Left kidney (tissue), 2 donors: Measurements from ENCODE around the gene NID1. TPM values are rescaled to one million over a fixed set of nuclear protein-coding genes. Genes with fewer than 3 reads are reported as not detected.
"Not testable (repeated sequence)": the region's sequence is repeated elsewhere in the genome, so short reads cannot be mapped to it uniquely, and the experiment has no call there.

ENCODE experiments used
- DNase-seq: peaks from one replicate; pipeline ENCODE4 v3.0.0-alpha.2; 2013
- polyA plus RNA-seq: library from polyadenylated mRNA; unstranded; fragments of 120-200 nt; gene quantifications from one replicate; pipeline ENCODE4 v1.2.1, GENCODE V29; 2013; ENCODE audit not compliant: insufficient read length

The NID1 gene
- polyA plus RNA-seq, 1 donor: 177 TPM

DNA sequence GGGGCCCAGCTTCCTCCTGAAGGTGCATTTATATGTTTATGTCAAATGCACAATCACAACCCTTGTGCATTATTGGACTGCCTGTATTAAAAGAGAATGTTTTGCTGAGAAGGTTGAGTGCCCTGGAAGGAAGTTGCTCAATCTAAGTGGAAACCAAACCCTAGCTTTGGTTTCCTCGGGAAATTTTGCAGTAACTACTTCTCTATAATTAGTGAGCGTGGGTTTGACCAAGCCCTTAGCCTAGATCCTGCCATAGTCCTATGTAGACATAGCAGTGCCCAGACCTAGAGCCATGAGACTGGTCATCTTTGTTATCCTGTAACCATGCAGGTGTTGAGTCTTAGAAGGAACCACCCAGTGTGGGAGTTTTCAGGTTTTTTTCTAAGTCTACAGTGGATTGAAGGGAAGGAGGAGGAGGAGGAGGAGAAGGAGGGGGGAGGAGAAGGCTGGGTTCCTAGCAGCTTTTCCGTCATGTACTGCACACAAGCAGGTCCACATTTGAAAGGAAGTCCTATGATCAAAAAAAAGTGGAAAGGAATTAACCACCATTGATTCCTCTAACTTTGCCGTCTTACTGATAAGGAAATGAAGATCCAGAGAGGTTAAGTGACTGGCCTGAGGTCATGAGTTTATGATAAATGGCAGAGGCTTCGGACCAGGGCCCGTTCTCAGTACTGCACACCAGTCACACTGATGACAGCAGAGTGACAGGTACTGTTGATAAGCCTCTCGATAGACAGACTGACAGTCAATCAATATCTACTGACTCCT is 126.0 kb downstream of the NID1 start:
- no peak for DNase-seq

GRCh38 chr1:235937123-235937522 is 127.8 kb downstream of the NID1 start:
- no peak for DNase-seq

GRCh38 chr1:235935235-235936225 is 129.4 kb downstream of the NID1 start:
- DNase-seq: no peak

DNA sequence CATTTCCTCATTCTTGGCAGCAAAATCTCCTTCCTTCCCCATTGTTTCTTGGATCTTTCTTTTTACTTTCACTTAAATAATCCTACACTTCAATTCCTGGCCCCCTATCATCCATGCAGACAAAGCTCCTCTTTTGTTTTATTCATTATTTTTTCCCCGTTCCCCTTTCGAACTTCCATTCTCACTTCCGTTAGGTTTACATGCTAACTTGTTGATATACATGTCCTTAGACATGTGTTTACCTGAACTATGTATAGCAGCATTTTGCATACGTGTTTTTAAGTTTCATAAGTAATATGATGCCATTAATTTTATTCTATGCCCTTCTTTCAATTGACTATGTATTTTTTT is 131.1 kb downstream of the NID1 start:
- DNase-seq: no peak

DNA sequence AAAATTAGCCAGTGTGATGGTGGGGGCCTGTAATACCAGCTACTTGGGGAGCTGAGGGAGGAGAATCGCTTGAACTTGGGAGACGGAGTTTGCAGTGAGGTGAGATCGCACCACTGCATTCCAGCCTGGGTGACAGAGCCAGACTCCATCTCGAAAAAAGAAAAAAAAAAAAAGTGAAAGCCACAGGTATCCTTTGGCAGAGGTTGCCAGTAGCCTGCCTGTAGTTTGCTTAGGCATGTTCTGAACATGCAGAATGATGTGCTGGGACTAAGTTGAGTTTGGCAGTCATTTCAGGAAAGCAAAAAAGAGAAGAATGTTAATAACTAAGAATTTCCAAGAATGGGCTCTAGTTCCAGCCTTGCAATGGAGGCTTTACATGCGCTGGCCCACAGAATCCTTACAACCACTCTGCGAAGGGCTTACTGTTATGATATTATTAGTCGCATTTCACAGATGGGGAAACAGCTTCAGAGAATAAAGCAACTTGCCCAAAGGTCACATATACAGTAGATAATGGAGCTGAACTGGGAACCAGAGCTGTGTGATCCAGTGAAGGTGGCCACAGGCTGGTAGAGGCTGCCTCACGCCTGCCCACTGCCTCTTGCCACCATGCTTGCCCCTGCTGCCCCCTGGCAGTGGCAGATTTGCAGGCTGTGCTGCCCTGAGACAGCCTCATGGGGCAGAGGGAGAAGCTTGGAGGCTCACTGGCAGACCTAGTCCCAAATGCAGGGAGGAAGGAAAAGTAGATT is 131.7 kb downstream of the NID1 start:
- no peak for DNase-seq

DNA sequence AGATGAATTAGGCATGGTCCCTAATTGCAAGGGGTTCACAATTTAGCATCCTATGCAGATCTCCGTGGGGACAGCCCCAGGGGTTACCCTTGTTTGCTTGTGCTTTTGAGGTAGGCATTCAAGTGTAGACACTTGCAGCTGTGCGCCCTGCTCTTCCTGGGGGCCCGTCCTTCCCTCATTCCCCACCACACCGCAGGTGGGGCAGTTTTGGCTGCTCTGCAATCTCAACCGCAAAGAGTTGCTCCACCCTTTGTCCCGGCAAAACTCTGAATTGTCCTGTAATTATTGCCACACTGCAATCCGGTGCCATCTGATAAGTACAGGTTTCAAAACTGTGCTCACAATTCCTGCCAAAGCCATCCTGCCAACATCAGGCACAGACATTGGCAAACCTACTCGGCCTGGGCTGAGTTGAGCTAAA is 132.8 kb downstream of the NID1 start:
- DNase-seq: no peak

GRCh38 chr1:235931171-235931738 is 133.6 kb downstream of the NID1 start:
- DNase-seq: no peak

- no peak for DNase-seq
These were observed 134.3 kb downstream of the NID1 start for GRCh38 chr1:235930543-235930942.

GRCh38 chr1:235929216-235929615 is 135.7 kb downstream of the NID1 start:
- DNase-seq: no peak

DNA sequence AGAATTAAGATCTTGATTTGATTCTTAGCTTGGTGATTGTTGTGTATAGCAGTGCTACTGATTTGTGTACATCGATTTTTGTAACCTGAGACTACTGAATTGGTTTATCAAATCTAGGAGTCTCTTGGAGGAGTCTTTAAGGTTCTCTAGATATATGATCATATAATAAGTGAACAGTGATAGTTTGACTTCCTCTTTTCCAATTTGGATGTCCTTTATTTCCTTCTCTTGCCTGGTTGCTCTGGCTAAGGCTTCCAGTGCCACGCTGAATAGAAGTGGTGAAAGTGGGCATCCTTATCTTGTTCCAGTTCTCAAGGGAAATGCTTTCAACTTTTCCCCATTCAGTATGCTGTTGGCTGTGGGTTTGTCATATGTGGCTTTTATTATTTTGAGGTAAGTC is 136.7 kb downstream of the NID1 start:
- no peak for DNase-seq

- DNase-seq: not testable (repeated sequence)
These were observed 137.3 kb downstream of the NID1 start for GRCh38 chr1:235927551-235927950.

Other genes with a start within 250 kb of the NID1 start
- gene LYST, start 198.2 kb downstream of the NID1 start, polyA plus RNA-seq: 13.9 TPM
- gene GPR137B, start 77.4 kb upstream of the NID1 start, polyA plus RNA-seq: 43.4 TPM
- 13.9 TPM for gene ERO1B, start 216.9 kb upstream of the NID1 start, polyA plus RNA-seq